Measurements from ENCODE around the gene TEX36.
"Not testable (repeated sequence)": the region's sequence is repeated elsewhere in the genome, so short reads cannot be mapped to it uniquely, and the experiment has no call there.

The TEX36 gene

GRCh38 chr10:125692196-125692595 is 9.2 kb upstream of the TEX36 start:
- DNase-seq, result no peak

DNA sequence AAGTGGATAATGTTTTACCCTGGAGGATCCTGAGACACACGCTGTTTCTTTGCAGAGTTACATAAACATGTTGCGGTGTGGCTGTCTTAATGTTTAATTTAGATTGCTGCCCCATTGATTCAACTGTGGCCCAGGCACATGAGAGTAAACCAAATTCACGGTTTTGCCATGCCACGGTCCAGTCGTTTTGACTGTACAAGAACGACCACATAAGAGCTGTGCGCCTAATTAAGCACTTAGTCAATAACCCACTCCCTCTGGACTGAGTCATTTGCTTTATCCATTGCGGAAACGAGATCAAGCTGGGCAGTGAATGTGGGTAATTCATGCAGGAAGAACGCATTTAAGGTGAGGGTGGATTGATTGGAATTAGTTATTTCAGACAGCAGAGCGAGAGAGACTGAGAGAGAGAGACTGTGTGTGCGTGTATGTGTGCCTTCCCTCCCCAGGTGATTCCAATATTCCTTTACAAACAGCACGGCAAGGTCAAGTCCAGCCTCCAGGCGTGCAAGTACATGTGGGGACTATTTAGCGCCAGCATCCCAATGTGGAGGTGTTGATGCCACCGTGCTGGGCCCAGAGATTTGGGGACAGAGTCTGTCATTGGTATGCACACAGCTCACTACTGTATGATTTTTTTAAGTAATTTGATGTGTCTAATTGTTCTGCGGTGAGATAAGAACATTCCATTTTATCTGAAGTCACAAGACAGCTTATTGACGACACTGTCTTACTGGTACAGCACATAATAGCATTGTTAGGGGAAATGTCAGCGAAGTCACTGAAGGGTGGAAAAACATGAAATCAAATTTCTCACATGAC is 8.4 kb upstream of the TEX36 start:
- no peak for DNase-seq

DNA sequence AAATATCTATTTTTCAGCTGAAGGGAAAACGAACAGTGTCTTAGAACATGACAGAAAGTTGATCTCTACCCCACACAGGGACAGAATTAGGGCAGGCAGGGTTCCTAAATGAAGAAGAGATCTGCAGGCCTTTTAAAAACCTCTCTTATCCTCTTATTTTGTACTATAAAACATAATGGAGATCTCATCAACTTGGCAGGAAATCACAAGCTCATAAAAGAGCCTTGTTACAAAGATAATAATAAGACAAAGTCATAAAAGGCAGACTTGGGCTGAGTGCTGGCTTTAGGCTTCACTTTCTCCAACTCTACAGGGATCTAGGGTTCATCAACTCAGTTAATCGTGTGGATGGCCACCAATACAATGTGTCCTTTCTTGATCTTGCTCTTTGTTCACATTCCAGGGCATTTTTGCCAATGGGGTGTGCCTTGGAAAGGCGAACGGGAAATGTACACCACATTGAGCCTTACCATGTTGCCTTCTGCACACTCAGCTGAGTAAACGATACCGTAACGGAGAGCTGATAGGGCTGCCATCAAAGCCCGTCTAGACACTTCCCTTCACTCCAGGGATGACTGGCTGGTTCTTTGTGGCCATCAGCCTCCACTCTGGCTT is 7.1 kb upstream of the TEX36 start:
- no peak for DNase-seq

- no peak for DNase-seq
Observed at GRCh38 chr10:125687507-125688185, 4.7 kb upstream of the TEX36 start.

GRCh38 chr10:125684581-125684980 is 1.6 kb upstream of the TEX36 start:
- DNase-seq, result peak in 3 of 4 experiments; percentile 30 to 41 (median 34)

DNA sequence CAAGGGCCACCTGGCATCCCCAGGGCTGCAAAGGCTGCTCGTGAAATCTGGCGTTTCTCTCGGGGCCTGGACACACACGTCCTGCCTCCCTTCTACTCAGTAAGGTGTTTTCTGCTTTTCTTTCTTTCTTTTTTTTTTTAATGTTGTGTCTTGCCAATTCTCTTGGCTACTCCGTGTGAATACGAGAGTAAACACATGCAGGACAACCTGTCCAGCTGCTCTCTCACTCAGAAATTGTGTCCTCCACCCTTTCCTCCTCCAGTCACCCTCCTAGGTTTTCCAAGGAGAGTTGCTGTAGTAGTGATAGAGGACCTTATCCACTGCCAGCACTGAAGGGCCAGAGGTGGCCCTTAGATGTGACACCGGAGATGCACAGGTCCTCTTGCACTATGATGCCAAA is 858 bp upstream of the TEX36 start:
- no peak for DNase-seq

DNA sequence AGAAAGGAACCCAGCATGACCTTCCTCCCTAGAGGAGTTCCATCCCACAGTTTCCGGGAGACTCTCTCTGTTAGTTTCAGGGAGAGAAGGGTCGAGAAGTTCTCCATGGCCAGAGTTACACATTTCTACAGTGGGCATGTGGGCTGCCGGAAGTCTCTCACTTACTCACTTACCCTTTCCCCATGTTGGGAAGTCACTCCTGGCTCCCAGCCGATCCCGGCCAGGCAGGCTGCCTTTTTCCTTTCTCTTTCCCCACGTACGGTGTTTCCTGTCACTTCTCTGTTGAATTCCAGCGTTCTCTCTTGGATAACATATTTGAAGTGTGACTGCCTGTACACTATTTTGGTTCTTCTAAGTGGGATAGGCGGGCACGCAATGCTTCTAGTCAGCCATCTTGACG is 3.5 kb downstream of the TEX36 start:
- DNase-seq, result no peak

DNA sequence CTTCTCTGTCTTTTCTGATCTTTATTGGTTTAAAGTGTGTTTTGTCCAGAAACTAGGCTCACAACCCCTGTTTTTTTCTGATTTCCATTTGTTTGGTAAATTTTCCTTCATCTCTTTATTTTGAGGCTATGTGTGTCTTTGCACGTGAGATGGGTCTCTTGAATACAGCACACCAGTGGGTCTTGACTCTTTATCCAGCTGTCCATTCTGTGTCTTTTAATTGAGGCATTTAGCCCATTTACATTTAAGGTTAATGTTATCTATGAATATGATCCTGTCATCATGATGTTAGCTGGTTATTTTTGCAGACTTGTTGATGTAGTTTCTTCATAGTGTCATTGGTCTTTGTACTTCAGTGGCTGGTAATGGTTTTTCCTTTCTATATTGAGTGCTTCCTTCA is 10.1 kb downstream of the TEX36 start:
- no peak for DNase-seq

GRCh38 chr10:125662584-125662983 is 20.4 kb downstream of the TEX36 start:
- no peak for DNase-seq

DNA sequence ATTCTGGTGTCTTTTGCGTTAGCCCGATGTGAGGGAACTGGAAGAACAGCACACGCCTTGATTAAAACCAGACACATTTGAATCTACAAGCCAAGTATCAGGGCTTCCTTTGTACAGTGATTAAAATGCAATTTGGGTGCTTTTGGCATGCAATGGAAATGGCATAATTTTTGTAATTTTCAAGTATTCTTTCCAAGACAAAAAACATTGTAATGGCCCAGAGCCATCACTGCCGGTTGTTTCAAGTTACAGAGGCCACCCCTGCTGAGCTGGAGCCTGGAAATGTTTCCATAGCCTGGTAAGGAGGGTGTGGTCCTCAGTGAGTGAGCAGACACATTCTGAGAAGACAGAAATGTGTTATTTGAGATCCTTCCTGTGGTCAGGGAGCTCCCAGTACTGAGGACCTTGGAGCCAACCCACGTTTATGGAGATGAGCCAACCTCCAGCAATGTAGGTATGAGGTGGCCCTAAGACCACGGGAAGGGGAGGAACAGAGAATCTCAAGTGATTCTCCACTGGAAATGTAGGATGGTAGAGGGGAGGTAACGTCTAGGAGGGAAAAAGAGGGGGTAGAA is 20.9 kb downstream of the TEX36 start:
- no peak for DNase-seq

DNA sequence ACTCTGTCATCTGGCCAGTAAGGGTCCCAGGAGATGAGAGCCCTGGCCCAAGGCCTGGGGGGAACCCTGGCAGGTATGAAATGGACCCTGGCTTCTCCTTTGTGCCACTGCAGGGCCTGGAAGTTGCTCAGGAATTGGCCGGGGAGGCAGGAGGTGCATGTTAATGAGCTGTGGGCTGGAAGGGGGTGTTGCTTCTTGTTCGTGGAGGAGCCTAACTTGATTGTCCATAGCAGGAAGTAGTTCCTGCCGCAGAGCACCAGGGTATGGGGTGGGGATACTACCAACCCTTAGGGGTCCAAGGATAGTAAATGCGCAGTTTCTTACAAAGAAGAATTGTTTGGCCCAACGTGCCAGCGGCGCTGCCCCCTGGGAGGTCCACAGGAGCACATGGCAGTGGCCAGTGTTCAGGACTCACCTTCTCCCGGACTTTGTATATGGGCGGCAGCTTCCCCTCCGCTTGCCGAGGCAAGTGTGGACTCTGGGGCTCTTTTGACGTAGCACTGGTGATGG is 21.5 kb downstream of the TEX36 start:
- no peak for DNase-seq

DNA sequence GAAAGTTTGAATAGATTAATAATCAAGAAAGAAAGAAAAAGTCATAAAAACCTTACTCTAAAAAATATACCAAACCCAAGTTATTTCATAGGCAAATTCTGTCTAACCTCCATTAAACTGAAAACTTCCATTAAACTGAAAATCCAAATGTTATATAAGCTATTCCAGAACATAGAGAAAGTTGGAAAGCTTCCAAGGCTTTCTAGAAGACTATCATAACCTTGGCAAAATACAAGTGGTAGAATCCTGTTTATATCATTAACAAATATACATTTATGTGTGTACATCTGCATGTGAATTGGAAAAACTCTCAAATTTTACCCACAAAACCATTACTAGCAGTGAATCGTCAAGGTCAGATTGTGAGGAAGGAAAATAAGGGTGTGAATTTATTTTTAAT is 23.9 kb downstream of the TEX36 start:
- no peak for DNase-seq

GRCh38 chr10:125656523-125656922 is 26.4 kb downstream of the TEX36 start:
- DNase-seq, result no peak

- not testable (repeated sequence) for DNase-seq
Observed at GRCh38 chr10:125653113-125653512, 29.9 kb downstream of the TEX36 start.

DNA sequence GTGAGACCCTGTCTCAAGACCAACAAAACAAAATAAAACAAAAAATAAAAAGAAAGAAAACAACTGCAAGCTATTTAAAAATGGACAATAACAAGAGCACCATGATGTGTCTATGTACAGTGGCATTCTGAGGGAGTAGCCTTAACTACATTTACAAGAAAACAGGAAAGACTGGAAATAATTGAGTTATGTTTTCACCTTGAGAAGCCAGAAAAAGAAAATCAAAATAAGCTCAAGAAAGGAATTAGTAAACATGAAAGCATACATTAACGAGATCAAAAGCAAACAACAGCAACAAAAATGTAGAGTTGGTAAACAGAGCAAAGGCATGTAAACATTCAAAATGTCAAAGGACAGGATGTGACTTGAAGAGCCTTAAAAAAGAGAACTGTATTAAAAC is 36.7 kb downstream of the TEX36 start:
- DNase-seq, result no peak

GRCh38 chr10:125641398-125641797 is 41.6 kb downstream of the TEX36 start:
- DNase-seq, result no peak

DNA sequence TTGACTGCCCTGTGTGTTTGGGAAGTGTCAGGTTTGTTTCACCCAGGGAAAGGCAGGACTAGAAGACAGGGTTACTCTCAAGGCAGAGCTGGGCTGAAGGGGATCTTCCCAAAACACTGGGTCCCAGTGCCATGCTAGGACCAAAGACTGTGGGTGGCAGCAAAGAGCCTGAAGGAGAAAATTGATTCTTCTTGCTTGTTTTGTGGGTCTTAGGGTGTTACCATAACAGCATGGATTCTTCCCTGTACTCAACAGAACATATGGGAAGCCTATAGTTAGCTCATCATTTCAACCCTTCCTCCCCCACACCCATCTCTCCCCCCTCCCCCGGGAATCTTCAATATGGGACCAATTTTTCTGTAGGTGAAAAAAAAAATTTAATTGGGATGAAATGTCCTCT is 42.3 kb downstream of the TEX36 start:
- no peak for DNase-seq

- no peak for DNase-seq
Observed at GRCh38 chr10:125639846-125640245, 43.1 kb downstream of the TEX36 start.

DNA sequence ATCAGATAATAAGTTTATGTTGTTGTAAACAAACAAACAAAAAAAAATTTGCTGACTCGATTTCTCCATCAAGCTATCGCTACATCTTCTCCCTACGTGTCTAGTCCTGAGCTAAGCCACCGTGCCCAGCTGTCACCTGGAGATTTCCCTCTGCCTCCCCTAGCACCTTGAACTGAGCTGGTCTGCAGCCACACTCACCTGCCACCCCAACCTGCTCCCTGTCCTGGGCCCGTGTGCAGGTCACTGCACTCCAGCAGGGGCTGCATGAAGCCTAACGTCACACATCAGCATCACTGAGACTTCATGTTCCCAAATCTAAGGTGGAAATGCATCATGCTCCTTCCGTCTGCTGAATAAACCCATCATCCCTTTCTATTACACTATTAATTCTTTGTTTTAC is 44.4 kb downstream of the TEX36 start:
- no peak for DNase-seq

DNA sequence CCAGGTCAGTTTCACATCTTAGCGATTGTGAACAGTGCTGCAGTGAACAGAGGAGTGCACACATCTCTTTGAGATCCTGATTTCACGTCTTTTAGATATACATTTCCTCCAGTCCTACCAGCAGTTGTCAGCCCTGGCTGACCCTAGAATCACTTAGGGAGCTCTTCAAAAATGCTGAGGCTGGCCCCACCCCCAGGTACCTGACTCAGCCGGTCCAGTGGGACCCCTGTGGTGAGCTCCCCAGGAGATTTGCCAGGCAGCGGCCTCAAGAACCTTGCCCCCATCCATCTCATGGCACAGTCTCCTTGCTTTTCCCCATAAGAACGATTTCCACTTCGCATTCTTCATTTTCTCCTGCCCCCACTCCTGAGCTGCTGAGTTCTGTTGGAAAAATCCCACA is 45.5 kb downstream of the TEX36 start:
- DNase-seq, result no peak

GRCh38 chr10:125634606-125635005 is 48.4 kb downstream of the TEX36 start:
- no peak for DNase-seq

DNA sequence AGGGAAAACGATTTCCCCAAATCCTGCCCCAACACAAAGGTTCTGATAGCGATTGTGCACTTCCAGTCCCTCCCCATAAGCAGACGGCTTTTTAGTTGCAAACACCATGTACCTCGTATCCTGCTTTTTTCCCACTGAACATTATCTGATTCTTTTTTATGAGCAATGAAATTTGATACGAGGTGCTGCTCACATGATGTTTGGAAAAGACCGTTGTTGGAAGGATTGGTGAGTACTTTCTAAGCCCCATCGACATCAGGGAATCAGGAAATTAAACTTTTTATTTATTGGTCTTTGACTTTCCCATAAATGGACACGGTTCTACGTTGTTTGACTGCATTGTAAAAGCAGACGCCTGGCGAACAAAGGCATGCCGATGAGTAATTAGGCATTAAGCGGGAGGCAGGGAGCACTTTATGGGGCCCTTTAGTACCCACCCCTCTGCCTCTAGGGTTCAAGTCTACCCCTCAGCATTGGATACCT is 49.4 kb downstream of the TEX36 start:
- no peak for DNase-seq

DNA sequence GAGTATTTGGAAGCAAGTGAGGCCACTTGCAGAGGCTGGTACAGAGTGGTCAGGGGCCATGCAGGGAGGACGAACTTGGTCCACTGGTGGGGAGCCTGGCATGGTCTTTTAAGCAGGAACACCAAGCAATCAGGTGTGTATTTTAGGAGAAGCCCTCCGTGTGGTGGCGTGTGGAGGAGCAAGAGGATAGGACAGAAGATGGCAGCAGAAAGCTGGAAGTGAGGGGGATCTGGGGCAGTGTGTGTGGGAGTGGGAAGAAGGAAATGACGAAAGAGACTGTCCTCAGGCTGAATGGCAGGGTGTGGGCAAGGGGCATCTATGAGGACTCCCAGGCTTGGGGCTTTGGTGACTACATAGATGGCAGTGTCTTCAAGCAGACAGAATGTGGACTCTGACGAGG is 51.2 kb downstream of the TEX36 start:
- no peak for DNase-seq

All from suppressor macrophage (primary cell).